ENCODE data around the gene ADAM8.

GRCh38 chr10:133312769-133313145, 36.1 kb upstream of the ADAM8 start:
- TF ChIP-seq RBBP5 (IDR thresholded peaks at IDR 0.05; ENCODE audit: borderline replicate concordance, low read depth, low read length) (no peak), JUND (IDR thresholded peaks at IDR 0.05; ENCODE audit: low read length) (no peak), EP300 (IDR thresholded peaks at IDR 0.05; ENCODE audit: borderline replicate concordance in 1 of 2, low read depth in 2 of 2, low read length in 2 of 2) (no peak), POLR2A (IDR thresholded peaks at IDR 0.05; ENCODE audit: control extremely low read depth in 1 of 2, low read depth in 2 of 2, low read length in 2 of 2) (no peak)
